Measurements from ENCODE around the gene NHLRC3.

Gene NHLRC3

DNA sequence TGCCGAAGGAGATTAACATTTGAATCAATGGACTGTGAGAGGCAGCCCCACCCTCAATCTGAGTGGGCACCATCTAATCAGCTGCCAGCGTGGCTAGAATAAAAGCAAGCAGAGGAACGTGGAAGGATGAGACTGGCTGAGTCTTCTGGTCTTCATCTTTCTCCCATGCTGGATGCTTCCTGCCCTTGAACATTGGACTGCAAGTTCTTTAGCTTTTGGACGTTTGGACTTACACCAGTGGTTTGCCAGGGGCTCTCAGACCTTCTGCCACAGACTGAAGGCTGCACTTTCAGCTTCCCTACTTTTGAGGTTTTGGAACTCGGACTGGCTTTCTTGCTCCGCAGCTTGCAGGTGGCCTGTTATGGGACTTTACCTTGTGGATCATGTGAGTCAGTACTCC is 14.7 kb downstream of the NHLRC3 start:
- H3K4me3 ChIP-seq (ENCODE audit: low read depth in 1 of 2, low read length in 1 of 2): no peak overlapping the region
- TF ChIP-seq, protein P1, sequence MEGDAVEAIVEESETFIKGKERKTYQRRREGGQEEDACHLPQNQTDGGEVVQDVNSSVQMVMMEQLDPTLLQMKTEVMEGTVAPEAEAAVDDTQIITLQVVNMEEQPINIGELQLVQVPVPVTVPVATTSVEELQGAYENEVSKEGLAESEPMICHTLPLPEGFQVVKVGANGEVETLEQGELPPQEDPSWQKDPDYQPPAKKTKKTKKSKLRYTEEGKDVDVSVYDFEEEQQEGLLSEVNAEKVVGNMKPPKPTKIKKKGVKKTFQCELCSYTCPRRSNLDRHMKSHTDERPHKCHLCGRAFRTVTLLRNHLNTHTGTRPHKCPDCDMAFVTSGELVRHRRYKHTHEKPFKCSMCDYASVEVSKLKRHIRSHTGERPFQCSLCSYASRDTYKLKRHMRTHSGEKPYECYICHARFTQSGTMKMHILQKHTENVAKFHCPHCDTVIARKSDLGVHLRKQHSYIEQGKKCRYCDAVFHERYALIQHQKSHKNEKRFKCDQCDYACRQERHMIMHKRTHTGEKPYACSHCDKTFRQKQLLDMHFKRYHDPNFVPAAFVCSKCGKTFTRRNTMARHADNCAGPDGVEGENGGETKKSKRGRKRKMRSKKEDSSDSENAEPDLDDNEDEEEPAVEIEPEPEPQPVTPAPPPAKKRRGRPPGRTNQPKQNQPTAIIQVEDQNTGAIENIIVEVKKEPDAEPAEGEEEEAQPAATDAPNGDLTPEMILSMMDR (IDR thresholded peaks at IDR 0.05): no peak
- no peaks in the 10 kb centered on the region for H3K9me3 ChIP-seq
- no peaks in the 10 kb centered on the region for H3K4me1 ChIP-seq (ENCODE audit: control insufficient read depth in 1 of 2, insufficient read depth in 1 of 2, low read depth in 1 of 2, low read length in 1 of 2)
- no peak overlapping the region for H3K27ac ChIP-seq
- no peaks in the 10 kb centered on the region for H3K27me3 ChIP-seq
- H3K36me3 ChIP-seq: peaks cover 21% of the 10 kb centered on the region

DNA sequence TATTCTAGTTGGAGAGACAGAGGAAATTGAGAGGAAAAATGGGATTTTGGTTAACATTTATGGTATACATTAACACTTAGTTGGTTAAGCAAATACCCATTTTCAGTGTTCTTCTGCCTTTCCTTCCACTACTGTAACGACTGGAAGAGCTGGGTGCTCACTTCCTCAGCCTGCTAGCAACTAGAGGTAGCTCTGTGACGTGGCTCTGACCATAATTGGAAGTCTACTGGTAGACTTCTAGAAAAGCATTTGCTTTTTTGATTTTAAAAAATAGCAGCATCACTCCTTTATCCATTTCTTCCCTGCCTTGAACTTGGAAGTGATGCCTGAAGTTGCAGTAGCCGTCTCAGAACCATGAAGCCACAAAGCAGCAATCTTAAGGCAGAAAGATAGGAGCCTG is 15.9 kb downstream of the NHLRC3 start:
- peaks cover 21% of the 10 kb centered on the region for H3K36me3 ChIP-seq
- H3K4me1 ChIP-seq (ENCODE audit: control insufficient read depth in 1 of 2, insufficient read depth in 1 of 2, low read depth in 1 of 2, low read length in 1 of 2): no peaks in the 10 kb centered on the region
- TF ChIP-seq, protein P1 (IDR thresholded peaks at IDR 0.05): no peak
- H3K27me3 ChIP-seq: no peaks in the 10 kb centered on the region
- no peaks in the 10 kb centered on the region for H3K9me3 ChIP-seq
- no peak overlapping the region for H3K4me3 ChIP-seq (ENCODE audit: low read depth in 1 of 2, low read length in 1 of 2)
- no peak overlapping the region for H3K27ac ChIP-seq

DNA sequence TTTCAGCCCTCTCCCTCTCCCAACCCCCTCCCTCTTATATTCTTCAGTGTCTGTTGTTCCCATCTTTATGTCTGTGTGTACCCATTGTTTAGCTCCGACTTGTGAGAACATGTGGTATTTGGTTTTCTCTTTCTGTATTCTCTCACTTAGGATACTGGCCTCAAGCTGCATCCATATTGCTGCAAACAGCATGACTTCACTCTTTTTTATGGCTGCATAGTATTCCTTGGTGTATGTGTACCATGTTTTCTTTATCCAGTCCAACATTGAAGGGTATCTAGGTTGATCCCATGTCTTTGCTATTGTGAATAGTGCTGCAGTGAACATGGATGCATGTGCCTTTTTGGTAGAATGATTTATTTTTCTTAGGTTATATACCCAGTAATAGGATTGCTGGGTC is 17.8 kb downstream of the NHLRC3 start:
- TF ChIP-seq, protein P1 (IDR thresholded peaks at IDR 0.05): no peak
- Histone ChIP-seq H3K9me3 (no peaks in the 10 kb centered on the region), H3K27me3 (no peaks in the 10 kb centered on the region), H3K4me1 (ENCODE audit: control insufficient read depth in 1 of 2, insufficient read depth in 1 of 2, low read depth in 1 of 2, low read length in 1 of 2) (no peaks in the 10 kb centered on the region), H3K4me3 (ENCODE audit: low read depth in 1 of 2, low read length in 1 of 2) (no peak overlapping the region), H3K36me3 (peaks cover 18% of the 10 kb centered on the region), H3K27ac (no peak overlapping the region)

DNA sequence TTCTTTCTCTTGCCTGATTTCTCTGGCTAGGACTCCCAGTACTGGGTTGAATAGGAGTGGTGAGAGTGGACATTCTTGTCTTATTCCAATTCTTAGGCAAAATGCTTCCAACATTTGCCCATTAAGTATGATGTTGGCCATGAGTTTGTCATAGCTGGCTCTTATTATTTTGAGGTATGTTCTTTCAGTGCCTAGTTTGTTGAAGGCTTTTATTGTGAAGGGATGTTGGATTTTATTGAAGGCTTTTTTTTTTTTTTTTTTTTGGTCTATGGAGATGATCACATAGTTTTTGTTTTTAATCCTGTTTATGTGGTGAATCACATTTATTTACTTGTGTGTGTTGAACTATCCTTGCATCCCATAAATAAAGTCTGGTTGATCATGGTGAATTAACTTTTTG is 19.8 kb downstream of the NHLRC3 start:
- TF ChIP-seq, protein P1 (IDR thresholded peaks at IDR 0.05): no peak

DNA sequence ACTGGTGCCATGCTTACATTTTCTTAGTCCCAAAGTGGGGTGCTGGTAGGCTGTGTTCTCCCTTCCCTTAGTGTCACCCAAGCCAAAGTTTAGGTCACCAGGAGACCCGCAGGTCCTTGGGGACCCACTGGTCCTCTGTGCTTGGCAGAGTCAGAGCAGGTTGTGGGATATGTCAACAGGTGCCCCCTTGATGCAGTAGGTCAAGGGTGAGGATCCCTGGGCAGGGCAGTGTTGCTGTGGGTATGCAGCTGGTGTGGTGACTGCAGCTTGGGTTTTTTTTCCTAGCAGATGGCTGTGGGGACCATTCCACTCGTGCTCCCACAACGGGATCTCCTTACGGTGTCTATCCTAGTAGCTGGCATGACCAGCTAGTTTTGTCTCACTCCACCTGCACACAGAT is 23.7 kb downstream of the NHLRC3 start:
- Histone ChIP-seq H3K4me1 (ENCODE audit: control insufficient read depth in 1 of 2, insufficient read depth in 1 of 2, low read depth in 1 of 2, low read length in 1 of 2) (no peaks in the 10 kb centered on the region), H3K9me3 (no peaks in the 10 kb centered on the region), H3K36me3 (no peaks in the 10 kb centered on the region), H3K4me3 (ENCODE audit: low read depth in 1 of 2, low read length in 1 of 2) (no peak overlapping the region), H3K27me3 (no peaks in the 10 kb centered on the region), H3K27ac (no peak overlapping the region)
- TF ChIP-seq, protein P1 (IDR thresholded peaks at IDR 0.05): no peak

More for the DNA sequence above, 19.8 kb downstream of the NHLRC3 start:
- no peaks in the 10 kb centered on the region for H3K9me3 ChIP-seq
- no peak overlapping the region for H3K4me3 ChIP-seq (ENCODE audit: low read depth in 1 of 2, low read length in 1 of 2)
- no peaks in the 10 kb centered on the region for H3K27me3 ChIP-seq
- H3K27ac ChIP-seq: no peak overlapping the region
- H3K36me3 ChIP-seq: peaks cover 9% of the 10 kb centered on the region
- no peaks in the 10 kb centered on the region for H3K4me1 ChIP-seq (ENCODE audit: control insufficient read depth in 1 of 2, insufficient read depth in 1 of 2, low read depth in 1 of 2, low read length in 1 of 2)

DNA sequence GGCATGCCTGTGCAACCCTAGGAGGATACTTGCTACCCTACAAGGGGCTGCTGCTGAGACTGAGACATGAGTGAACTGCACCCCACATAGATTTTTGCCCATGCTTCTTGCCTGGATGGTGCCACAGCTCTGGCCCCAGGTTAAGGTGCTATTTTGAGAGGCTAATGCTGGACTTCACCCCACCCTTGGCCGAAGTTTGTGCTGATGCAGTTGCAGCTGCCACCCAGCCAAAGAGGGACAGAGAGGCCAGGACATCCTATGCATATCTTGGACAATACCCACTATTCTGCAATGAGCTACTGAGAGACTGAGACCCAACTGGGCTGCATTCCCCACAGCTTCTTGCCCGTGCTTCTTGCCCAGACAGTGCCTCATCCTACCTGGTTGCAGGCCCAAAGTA is 34.6 kb downstream of the NHLRC3 start:
- Histone ChIP-seq H3K4me3 (ENCODE audit: low read depth in 1 of 2, low read length in 1 of 2) (no peak overlapping the region), H3K36me3 (no peaks in the 10 kb centered on the region)
- TF ChIP-seq, protein P1 (IDR thresholded peaks at IDR 0.05): no peak

More for the DNA sequence above, 34.6 kb downstream of the NHLRC3 start:
- H3K9me3 ChIP-seq: no peaks in the 10 kb centered on the region
- H3K27ac ChIP-seq: no peak overlapping the region
- H3K4me1 ChIP-seq (ENCODE audit: control insufficient read depth in 1 of 2, insufficient read depth in 1 of 2, low read depth in 1 of 2, low read length in 1 of 2): no peaks in the 10 kb centered on the region
- peaks cover 24% of the 10 kb centered on the region for H3K27me3 ChIP-seq
